Measurements from ENCODE around the gene KANSL3.
"Not testable (repeated sequence)": the region's sequence is repeated elsewhere in the genome, so short reads cannot be mapped to it uniquely, and the experiment has no call there.

KANSL3 gene

DNA sequence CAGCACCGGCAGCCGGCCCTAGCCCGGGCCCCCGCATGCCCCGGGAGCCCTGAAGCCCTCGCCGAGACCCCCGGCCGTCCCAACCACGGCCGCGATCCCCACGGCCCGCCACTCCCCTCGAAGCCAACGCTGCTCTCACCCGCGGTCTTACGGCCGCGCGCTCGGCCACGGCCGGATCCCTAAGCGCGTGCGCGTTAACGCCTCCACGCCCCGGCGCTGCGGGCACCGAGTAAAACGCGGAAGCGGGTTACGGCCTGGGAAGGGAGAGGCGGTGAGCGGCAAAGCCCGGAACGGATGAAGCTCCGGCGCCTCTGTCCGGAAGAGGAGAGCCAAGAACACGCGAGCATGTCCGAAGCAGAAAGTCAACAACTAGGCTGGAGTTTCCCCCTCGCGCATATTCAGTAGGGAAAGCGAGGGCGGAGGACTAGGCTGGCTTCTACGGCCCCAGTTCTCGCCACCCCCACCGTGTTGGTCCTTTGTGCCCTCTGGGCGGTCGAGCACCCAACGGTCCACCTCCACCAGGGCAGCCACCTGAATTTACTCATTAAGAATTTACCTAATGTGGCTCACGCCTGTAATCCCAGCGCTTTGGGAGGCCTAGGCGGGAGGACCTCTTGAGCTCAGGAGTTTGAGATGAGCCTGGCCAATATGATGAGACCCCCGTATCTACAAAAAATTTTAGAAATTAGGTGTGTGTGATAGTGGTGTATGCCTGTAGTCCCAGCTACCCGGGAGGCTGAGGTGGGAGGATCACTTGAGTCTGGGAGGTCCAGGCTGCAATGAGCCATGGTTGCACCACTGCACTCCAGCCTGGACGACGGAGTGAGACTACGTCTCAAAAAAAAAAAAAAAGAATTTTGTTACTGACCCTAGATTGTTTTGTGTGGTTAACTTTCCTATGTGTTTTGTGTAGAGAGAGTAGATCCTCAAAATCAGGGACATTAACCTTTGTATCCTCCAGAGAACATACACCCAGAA lies at the start of gene KANSL3:
Gene KANSL3, minus strand, starts transcription at position 169 of the 978 bp plus-strand sequence. CDS start 1,177 bp downstream, outside the sequence.
- peak; percentile 95 for DNase-seq

- DNase-seq: no peak
Observed at GRCh38 chr2:96687266-96687665, 49.2 kb upstream of the KANSL3 start.

DNA sequence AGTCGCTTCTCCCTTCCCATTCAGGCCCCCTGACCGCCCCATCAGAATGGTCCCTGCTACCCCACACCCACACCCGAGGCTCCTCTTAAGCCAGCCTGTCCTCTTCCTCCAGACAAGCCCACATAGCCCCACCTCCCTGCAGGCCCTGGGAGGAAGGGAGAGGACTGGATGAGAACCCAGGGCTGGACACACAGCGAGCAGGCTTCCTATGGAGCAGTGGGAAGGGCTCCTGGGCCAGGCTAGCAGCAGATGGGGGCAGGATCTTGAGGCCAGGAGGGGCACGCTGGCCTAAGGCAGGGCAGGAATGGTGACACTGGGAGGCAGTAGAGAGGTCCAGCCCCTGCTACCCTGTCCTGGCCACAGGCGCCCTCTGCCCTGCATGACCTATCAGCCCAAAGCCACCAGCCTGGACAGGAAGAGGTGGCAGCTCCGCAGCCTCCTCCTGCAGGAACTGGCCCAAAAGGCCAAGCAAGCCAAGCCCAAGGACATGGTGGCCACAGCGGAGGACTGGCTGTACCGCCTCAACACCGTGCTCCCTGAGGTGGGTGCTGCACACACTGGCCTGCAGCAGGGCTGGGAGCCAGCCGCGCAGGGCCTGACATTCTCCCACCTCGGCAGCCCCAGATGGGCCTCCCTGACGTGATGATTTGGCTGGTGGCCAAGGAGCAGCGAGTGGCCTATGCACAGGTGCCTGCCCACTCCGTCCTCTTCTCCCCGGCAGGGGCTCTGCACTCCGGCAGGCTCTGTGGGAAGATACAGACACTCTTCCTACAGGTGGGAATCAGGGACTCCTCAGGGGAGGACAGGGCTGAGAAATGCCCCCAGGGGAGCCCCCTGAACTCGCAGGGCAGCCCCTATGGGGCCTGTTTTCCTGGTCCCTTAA lies 47.7 kb upstream of the KANSL3 start:
- DNase-seq: peak; percentile 59

- no peak for DNase-seq
Observed at GRCh38 chr2:96684883-96685576, 46.9 kb upstream of the KANSL3 start.

DNA sequence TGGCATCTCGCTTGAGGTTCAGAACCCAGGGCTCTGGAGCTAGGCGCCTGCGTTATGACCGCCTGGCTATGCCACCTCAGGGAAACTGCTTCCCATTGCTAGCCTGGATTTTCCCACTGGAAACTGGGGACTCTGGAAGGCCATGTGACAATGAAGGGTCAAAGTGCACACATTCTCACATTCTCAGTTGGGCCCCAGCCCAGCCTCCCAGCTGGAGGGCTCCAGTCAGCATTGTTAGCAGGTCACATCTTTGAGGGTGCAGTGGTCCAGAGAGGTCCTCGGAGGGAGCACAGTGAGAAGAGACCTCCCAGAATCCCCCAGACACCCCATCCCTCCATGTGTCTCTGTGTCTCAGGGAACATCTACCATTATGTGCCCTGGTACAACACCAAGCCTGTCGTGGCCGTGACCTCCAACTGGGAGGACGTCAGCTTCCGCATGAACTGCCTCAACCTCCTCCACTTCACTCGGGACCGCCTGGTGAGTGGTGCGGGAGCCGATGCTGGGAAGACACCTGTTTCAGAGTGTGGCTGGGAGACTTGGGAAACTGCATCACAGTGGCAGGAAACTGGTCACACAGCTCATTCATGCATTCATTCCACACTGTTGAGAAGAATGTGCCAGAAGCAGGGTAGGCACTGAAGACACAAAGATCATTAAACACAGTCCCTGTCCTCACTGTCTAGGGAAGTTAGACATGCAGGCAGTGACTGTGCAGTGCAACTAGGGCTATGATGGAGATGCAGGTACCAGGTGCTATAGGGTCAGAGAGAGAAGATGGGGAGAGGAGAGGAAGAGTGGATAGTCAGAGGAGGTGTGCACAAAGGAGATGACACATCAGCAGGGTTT lies 46.1 kb upstream of the KANSL3 start:
- DNase-seq: no peak

DNA sequence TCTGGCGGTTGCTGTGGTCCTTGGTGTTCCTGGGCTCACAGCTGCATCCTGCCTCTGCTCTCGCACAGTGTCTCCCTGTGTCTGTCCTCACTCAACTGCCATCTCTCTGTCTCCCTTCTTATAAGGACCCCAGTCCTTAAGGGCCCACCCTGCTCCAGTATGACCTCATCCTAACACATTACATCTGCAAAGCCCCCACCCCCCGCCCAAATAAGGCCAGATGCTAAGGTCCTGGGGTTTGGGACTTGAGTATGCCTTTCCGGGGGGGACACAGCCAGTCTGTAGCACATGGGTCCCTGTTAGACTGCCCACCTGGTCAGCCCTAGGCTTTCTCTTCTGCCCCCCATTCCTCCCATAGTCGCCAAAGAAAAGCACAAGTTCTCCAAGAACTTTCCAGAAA lies 45.2 kb upstream of the KANSL3 start:
- DNase-seq: no peak

DNA sequence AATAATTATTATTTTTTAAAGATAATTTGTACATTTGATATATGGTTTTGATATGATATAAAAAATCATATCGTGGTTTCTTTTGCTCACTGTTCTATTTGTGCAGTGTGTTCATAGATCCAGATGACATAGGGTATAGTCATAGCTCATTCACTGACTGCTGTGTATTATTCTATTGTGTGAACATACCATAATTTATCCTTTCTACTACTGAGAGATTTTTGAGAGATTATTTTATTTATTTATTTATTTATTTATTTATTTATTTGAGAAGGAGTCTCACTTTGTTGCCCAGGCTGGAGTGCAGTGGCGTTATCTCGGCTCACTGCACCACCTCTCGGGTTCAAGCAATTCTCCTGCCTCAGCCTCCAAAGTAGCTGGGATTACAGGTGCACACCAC lies 43.4 kb upstream of the KANSL3 start:
- DNase-seq: no peak

DNA sequence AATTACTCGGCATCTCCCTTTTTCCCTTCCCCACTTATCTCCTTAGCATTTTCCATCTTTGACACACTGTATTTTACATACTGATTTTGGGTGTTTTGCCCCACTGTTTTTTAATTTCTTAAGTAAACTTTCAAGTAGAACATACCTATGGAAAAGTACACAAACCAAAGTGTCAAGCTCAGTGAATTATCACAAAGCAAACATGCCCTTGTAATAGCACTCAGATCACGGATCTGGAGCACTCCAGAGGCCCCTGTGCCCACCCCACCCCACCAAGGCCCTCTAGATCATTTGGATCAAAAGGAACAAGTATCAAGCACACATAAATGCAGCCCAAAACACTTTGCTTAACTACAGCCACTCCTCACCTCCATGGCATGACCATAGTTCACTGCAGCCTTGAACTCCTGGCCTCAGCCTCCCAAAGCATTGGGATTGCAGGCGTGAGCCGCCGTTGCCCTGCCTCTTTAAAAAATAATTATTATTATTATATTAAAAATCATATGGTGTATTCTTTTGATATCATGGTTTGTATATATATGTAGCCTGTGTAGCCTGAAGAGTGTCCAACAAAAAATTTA lies 42.5 kb upstream of the KANSL3 start:
- no peak for DNase-seq

DNA sequence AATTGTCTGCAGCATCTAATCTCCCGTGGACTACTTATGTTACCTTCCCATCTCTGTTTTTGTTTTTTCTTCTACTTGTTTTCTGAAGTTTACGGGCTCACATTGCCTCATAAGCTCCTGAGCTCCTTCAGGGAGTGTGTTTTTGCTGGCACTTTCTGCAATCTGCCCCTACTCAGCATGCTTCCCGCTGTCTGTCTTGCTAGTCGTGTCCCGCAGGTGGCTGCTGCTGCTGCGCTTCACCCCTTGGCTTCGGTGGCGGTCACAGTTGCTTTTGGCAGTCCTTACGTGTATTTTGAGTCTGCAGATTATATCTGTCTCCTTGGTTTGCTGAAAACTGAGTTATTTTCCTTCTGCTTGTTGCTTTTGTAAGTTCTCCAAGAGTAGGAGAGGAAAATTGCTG lies 41.7 kb upstream of the KANSL3 start:
- DNase-seq: no peak

GRCh38 chr2:96669539-96670215 lies 31.6 kb upstream of the KANSL3 start:
- DNase-seq: no peak

DNA sequence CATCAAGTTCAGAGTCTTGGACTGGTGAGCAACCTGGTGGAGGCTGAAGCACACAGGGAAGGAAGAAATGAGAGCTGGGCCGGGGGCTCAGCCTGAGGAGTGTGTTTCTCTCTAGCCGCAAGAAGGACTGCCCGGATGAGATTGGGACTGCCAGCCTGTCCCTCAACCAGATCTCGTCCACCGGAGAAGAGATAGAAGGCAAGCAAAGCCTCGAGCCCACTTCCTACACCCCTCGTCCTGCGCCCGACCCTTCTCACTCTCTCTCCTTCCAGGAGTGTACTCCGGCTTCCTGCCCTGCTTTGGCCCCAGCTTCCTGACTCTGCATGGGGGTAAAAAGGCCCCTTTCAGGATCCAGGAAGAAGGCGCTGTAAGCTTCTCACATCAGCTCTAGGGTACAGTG lies 30.7 kb upstream of the KANSL3 start:
- no peak for DNase-seq

DNA sequence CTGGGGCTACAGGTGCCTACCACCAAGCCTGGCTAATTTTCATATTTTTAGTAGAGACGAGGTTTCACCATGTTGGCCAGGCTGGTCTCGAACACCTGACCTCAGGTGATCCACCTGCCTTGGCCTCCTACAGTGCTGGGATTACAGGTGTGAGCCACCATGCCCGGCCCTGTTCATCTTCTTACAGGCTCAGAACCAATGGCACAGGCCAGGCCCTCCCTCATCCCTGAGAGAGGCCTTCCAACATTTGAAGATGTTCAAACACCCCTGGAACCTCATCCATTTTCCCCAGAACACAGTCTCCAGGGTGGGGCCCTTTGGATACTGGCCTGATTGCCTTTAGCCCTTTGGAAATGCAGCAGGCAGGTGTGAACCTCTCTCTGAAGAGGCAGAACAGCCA lies 27.6 kb upstream of the KANSL3 start:
- not testable (repeated sequence) for DNase-seq

DNA sequence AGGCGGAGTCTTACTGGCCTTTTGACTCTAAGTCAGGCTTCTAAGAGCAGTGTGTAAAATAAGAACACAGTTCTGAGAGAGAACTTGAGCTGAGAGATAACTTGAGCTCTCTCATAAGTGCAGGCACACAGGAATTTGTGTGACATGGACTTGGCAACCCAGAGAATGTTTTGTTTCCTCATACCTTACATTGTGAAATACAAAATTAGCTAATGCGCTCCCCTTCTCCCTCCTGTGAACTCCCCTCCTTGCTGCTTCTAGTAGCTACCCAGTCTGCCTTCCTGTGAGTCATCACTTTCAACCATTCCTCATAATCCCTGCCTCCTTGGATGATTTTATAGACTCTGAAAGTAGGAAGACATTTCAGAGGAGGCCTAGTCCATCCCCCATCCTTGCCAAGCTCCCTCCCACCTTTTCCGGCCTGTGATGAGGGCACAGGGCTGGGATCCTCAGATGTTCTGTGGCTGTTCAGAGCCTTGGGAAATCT lies 27.0 kb upstream of the KANSL3 start:
- DNase-seq: no peak

GRCh38 chr2:96664366-96664925 lies 26.3 kb upstream of the KANSL3 start:
- DNase-seq: no peak

DNA sequence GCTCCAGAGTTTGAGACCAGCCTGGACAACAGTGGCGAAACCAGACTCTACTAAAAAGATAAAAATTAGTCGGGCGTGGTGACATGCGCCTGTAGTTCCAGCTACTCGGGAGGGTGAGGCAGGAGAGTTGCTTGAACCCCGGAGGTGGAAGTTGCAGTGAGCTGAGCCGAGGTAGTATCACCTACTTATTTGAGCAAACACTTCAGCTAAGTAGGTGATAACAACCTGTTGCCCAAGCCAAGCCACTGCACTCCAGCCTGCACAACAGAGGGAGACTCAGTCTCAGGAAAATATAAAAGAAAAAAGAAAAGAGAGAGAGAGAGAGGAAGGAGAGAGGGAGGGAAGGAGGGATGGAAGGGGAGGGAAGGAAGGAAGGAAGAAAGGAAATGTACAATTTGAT lies 25.7 kb upstream of the KANSL3 start:
- DNase-seq: no peak

GRCh38 chr2:96663177-96663576 lies 25.1 kb upstream of the KANSL3 start:
- DNase-seq: no peak

- no peak for DNase-seq
Observed at GRCh38 chr2:96662360-96662759, 24.2 kb upstream of the KANSL3 start.

DNA sequence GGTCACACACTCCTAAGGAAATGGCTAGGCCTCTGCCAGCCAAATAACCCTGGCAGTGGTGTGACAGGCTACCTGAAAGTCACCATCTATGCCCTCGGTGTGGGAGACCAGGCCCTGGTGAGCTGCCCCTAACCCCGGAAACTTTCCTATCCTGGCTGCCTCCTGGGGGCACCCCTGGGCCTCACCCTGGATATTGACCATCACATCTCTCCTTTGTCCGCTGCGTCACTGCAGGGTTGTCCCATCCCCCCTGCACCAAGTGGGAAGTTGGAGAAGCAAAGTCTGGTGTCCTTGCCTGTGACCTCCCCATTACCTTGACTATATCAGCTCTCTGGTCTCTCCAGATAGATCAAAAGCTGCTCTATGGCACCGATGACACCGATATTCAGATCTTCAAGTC lies 23.2 kb upstream of the KANSL3 start:
- DNase-seq: no peak

GRCh38 chr2:96656540-96656939 lies 18.4 kb upstream of the KANSL3 start:
- DNase-seq: no peak

GRCh38 chr2:96655526-96655925 lies 17.4 kb upstream of the KANSL3 start:
- DNase-seq: no peak

GRCh38 chr2:96654791-96655190 lies 16.7 kb upstream of the KANSL3 start:
- DNase-seq: not testable (repeated sequence)

All from right hindlimb (tissue), 1 donor.